Mesenchymal stem cell (in vitro differentiated cells and primary cell): Measurements from ENCODE around the gene DLEC1.
"Not testable (repeated sequence)": the region's sequence is repeated elsewhere in the genome, so short reads cannot be mapped to it uniquely, and the experiment has no call there.

Source experiments
- DNase-seq: peaks from one replicate; pipeline ENCODE4 v3.0.0-alpha.2; 2013
- H2AFZ ChIP-seq: one replicate; pipeline ENCODE4 v1.6.1; 2013; ENCODE audit warnings: low read depth, mild to moderate bottlenecking, control low read depth, inconsistent platforms, low read length, moderate library complexity
- H2AK5ac ChIP-seq: 2 replicates; pipeline ENCODE4 v1.6.1; 2013; ENCODE audit warnings: low read length, moderate library complexity, mild to moderate bottlenecking, inconsistent platforms; ENCODE audit not compliant: severe bottlenecking
- H2BK120ac ChIP-seq: one replicate; pipeline ENCODE4 v1.6.1; 2013; ENCODE audit warnings: low read depth, mild to moderate bottlenecking, inconsistent platforms, low read length, moderate library complexity
- H2BK12ac ChIP-seq, 2 experiments: one replicate each; pipeline ENCODE4 v1.6.1; 2013; ENCODE audit warnings: inconsistent platforms in 2 of 2, low read length in 2 of 2, mild to moderate bottlenecking in 2 of 2, moderate library complexity in 2 of 2, control low read depth in 1 of 2
- H2BK15ac ChIP-seq: one replicate; pipeline ENCODE4 v1.6.1; 2013; ENCODE audit warnings: mild to moderate bottlenecking, low read depth, inconsistent platforms; ENCODE audit not compliant: poor library complexity, severe bottlenecking
- H2BK5ac ChIP-seq: 2 replicates; pipeline ENCODE4 v1.6.1; 2013; ENCODE audit warnings: low read depth, mild to moderate bottlenecking, low read length, control low read depth, inconsistent platforms; ENCODE audit not compliant: poor library complexity, severe bottlenecking
- H3K14ac ChIP-seq, 2 experiments: one replicate each; pipeline ENCODE4 v1.6.1; 2013; ENCODE audit warnings: inconsistent platforms in 2 of 2, low read length in 2 of 2, control low read depth in 1 of 2, mild to moderate bottlenecking in 1 of 2, moderate library complexity in 1 of 2
- H3K18ac ChIP-seq, 2 experiments: one replicate each; pipeline ENCODE4 v1.6.1; 2013; ENCODE audit warnings: inconsistent platforms in 2 of 2, low read length in 2 of 2, control low read depth in 1 of 2, low read depth in 1 of 2, mild to moderate bottlenecking in 1 of 2
- H3K23ac ChIP-seq, 2 experiments: one replicate each; pipeline ENCODE4 v1.6.1; 2013; ENCODE audit warnings: inconsistent platforms in 2 of 2, low read length in 2 of 2, mild to moderate bottlenecking in 2 of 2, moderate library complexity in 2 of 2, control low read depth in 1 of 2
- H3K27ac ChIP-seq: 2 replicates; pipeline ENCODE4 v1.5.1; 2013; ENCODE audit warnings: mild to moderate bottlenecking, moderate library complexity, low read length, control low read depth, inconsistent platforms; ENCODE audit not compliant: poor library complexity, severe bottlenecking
- H3K27me3 ChIP-seq, 2 experiments: 2 replicates each; pipeline versions ENCODE4 v1.6.1 to v1.7.0; 2013; ENCODE audit warnings: low read length in 2 of 2, mild to moderate bottlenecking in 2 of 2, moderate library complexity in 2 of 2, control low read depth in 1 of 2, inconsistent platforms in 1 of 2; ENCODE audit not compliant: control insufficient read depth in 1 of 2, insufficient read depth in 1 of 2
- H3K36me3 ChIP-seq, 2 experiments: 2 replicates each; pipeline versions ENCODE4 v1.6.1 to v1.7.0; 2013; ENCODE audit warnings: low read length in 2 of 2, control low read depth in 1 of 2, inconsistent platforms in 1 of 2, low read depth in 1 of 2, mild to moderate bottlenecking in 1 of 2; ENCODE audit not compliant: insufficient read depth in 2 of 2, control insufficient read depth in 1 of 2
- H3K4ac ChIP-seq, 2 experiments: one replicate each; pipeline ENCODE4 v1.6.1; 2013; ENCODE audit warnings: inconsistent platforms in 2 of 2, low read length in 2 of 2, mild to moderate bottlenecking in 2 of 2, moderate library complexity in 2 of 2, control low read depth in 1 of 2, low read depth in 1 of 2
- H3K4me1 ChIP-seq: 2 replicates; pipeline ENCODE4 v1.6.1; 2013; ENCODE audit warnings: low read depth, low read length, control low read depth; ENCODE audit not compliant: control insufficient read depth, insufficient read depth
- H3K4me2 ChIP-seq: 2 replicates; pipeline ENCODE4 v1.6.1; 2013; ENCODE audit warnings: low read length, mild to moderate bottlenecking, inconsistent platforms; ENCODE audit not compliant: poor library complexity, severe bottlenecking
- H3K4me3 ChIP-seq, 2 experiments: 2 replicates each; pipeline versions ENCODE4 v1.5.1 to v1.7.0; 2013; ENCODE audit warnings: low read length in 2 of 2, mild to moderate bottlenecking in 2 of 2, control low read depth in 1 of 2, low read depth in 1 of 2; ENCODE audit not compliant: insufficient read depth in 1 of 2
- H3K79me1 ChIP-seq: replicated peaks from 2 replicates; pipeline ENCODE4 v1.6.1; 2013; ENCODE audit warnings: mild to moderate bottlenecking, control low read depth, low read length, inconsistent platforms; ENCODE audit not compliant: poor library complexity, severe bottlenecking
- H3K9ac ChIP-seq: 2 replicates; pipeline ENCODE4 v1.7.0; 2013; ENCODE audit warnings: mild to moderate bottlenecking, low read length, moderate library complexity
- H3K9me3 ChIP-seq: 2 replicates; pipeline ENCODE4 v1.7.0; 2013; ENCODE audit warnings: mild to moderate bottlenecking, low read length; ENCODE audit not compliant: control insufficient read depth
- H4K8ac ChIP-seq: one replicate; pipeline ENCODE4 v1.6.1; 2013; ENCODE audit warnings: inconsistent platforms, mild to moderate bottlenecking, low read length, moderate library complexity
- H4K91ac ChIP-seq: one replicate; pipeline ENCODE4 v1.6.1; 2013; ENCODE audit warnings: mild to moderate bottlenecking, low read length, inconsistent platforms
- WGBS: methylation state at CpG from one replicate; pipeline ENCODE4 v1.1.7; 2013; ENCODE audit warnings: mixed read lengths; 5-methylcytosine and 5-hydroxymethylcytosine counted together

DLEC1 gene

DNA sequence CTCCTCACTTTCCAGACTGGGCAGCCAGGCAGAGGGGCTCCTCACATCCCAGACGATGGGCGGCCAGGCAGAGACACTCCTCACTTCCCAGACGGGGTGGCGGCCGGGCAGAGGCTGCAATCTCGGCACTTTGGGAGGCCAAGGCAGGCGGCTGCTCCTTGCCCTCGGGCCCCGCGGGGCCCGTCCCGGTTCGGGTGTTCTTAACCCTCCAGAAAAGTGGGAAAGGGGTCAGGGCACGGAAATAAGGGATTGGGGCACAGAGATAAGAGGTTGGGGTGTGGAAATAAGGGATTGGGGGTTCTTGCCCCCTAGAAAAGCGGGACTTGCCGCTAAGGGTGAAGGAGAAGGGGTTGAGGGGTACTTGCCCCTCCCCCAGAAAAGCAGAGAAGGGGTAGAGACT lies 43.3 kb downstream of the DLEC1 start:
- H3K4me1 ChIP-seq, H2BK5ac ChIP-seq, H3K14ac ChIP-seq, H3K9ac ChIP-seq, H2BK15ac ChIP-seq, H4K8ac ChIP-seq, H2AFZ ChIP-seq, H3K79me1 ChIP-seq, H3K18ac ChIP-seq, H4K91ac ChIP-seq, DNase-seq, H3K4ac ChIP-seq, H3K36me3 ChIP-seq, H3K9me3 ChIP-seq, H3K27ac ChIP-seq, H3K23ac ChIP-seq, H2AK5ac ChIP-seq, H2BK12ac ChIP-seq, H3K4me2 ChIP-seq, H3K4me3 ChIP-seq, H2BK120ac ChIP-seq, H3K27me3 ChIP-seq: not testable (repeated sequence)
- WGBS: 93% methylated on average over 12 of the region's 16 CpGs

DNA sequence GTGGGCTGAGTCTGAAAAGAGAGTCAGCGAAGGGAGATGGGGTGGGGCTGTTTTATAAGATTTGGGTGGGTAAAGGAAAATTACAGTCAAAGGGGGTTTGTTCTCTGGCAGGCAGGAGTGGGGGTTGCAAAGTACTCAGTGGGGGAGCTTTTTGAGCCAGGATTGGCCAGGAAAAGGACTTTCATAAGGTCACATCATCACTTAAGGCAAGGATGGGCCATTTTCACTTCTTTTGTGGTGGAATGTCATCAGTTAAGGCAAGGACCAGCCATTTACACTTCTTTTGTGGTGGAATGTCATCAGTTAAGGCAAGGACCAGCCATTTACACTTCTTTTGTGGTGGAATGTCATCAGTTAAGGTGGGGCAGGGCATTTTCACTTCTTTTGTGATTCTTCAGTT lies 44.2 kb downstream of the DLEC1 start:
- H3K14ac ChIP-seq, H4K91ac ChIP-seq, H3K4ac ChIP-seq, H3K27ac ChIP-seq, H3K36me3 ChIP-seq, H2AFZ ChIP-seq, H3K9me3 ChIP-seq, H3K9ac ChIP-seq, H3K27me3 ChIP-seq, H3K23ac ChIP-seq, H2BK120ac ChIP-seq, H4K8ac ChIP-seq, H2AK5ac ChIP-seq, H3K4me2 ChIP-seq, H3K18ac ChIP-seq, H2BK5ac ChIP-seq, H2BK15ac ChIP-seq, H3K4me3 ChIP-seq, H3K79me1 ChIP-seq, H2BK12ac ChIP-seq, H3K4me1 ChIP-seq, DNase-seq: not testable (repeated sequence)
- no CpG with 5 or more reads among the region's 1 CpG for WGBS

DNA sequence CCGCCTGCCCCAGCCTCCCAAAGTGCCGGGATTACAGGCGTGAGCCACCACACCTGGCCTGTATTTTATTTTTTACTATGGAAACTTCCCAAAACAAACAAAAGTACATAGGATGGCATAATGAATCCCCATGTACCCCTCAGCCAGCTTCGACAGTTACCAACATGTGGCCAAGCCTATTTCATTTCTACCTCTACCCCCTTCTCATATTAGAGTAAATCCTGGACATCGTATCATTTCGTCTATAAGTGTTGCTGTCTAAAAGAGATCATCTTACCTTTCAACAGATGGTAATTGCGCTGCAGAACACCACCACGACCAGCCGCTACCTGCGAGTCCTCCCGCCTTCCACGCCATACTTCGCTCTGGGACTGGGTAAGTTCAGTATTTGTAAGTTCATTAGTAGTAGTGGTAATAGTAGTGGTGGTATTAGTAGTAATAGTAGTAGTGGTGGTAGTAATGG lies 44.9 kb downstream of the DLEC1 start:
- no peak overlapping the region for H3K4me2 ChIP-seq
- no peak overlapping the region for H3K9ac ChIP-seq
- no peak overlapping the region for H2BK120ac ChIP-seq
- H3K27ac ChIP-seq: no peak overlapping the region
- no peak overlapping the region for H2AK5ac ChIP-seq
- no peak overlapping the region for H2BK15ac ChIP-seq
- H3K36me3 ChIP-seq: no peaks in the 10 kb centered on the region
- H3K79me1 ChIP-seq: no peaks in the 10 kb centered on the region
- no peak overlapping the region for H3K4ac ChIP-seq
- no peak overlapping the region for H4K8ac ChIP-seq
- no peaks in the 10 kb centered on the region for H3K27me3 ChIP-seq
- no peaks in the 10 kb centered on the region for H3K4me1 ChIP-seq
- no peak overlapping the region for H3K23ac ChIP-seq
- WGBS: 94% methylated on average over 13 of the region's 13 CpGs
- H2BK5ac ChIP-seq: no peak overlapping the region
- peak overlapping the region in 1 of 2 experiments; percentile 9 for H3K4me3 ChIP-seq
- DNase-seq: no peak
- no peak overlapping the region for H4K91ac ChIP-seq
- no peak overlapping the region for H3K18ac ChIP-seq
- no peak overlapping the region for H2BK12ac ChIP-seq
- peaks cover 6% of the 10 kb centered on the region for H3K9me3 ChIP-seq
- H2AFZ ChIP-seq: no peak overlapping the region
- no peak overlapping the region for H3K14ac ChIP-seq

DNA sequence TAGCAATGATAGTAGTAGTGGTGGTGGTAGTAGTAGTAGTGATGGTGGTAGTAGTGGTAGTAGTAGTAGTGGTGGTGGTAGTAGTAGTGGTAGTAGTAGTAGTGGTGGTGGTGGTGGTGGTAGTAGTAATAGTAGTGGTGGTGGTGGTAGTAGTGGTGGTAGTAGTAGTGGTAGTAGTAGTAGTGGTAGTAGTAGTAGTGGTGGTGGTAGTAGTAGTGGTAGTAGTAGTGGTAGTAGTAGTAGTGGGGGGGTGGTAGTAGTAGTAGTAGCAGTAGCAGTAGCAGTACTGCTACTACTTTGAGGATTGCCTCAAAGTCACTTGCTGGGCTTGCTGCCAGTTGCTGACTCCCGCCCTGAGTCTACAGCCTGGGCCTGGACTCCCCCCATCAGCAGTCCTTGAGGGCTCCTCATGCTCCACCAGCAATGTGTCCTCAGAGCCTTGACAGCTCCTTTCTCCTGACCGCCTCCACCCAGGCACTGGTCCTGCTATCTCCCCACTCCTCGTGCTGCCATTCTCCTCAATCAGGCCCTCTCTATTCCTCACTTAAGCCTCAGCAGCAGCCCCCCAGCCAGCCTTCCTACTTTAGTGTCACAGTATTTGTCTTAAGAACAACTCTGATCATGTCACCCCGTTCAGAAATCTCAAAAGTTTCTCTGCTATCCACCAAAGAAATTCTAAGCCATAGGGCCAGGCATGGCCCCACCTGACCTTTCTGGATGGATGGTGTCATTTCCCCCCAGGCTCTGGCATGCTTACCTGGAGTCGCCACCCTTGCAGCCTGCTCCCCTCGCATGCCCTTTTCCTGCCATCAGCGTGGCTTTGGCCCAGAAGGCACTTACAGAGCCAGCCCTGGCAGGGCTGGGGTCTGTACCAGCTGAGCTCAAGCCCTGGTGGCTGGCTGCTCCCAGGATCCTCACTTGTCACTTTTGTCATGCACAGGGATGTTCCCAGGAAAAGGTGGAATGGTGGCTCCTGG lies 45.6 kb downstream of the DLEC1 start:
- no peak overlapping the region for H3K4me2 ChIP-seq
- DNase-seq: peak; percentile 33
- H3K4me1 ChIP-seq: no peaks in the 10 kb centered on the region
- H3K79me1 ChIP-seq: no peaks in the 10 kb centered on the region
- H2BK15ac ChIP-seq: no peak overlapping the region
- peak overlapping the region in 1 of 2 experiments; percentile 9 for H3K4me3 ChIP-seq
- no peak overlapping the region for H2BK12ac ChIP-seq
- no peaks in the 10 kb centered on the region for H3K36me3 ChIP-seq
- no peak overlapping the region for H3K4ac ChIP-seq
- H3K27ac ChIP-seq: no peak overlapping the region
- H3K9me3 ChIP-seq: peaks cover 6% of the 10 kb centered on the region
- H3K9ac ChIP-seq: no peak overlapping the region
- 92% methylated on average over 7 of the region's 7 CpGs for WGBS
- H3K14ac ChIP-seq: no peak overlapping the region
- H4K91ac ChIP-seq: no peak overlapping the region
- no peak overlapping the region for H3K23ac ChIP-seq
- no peak overlapping the region for H2AK5ac ChIP-seq
- H3K27me3 ChIP-seq: peaks cover 0 to 4% of the 10 kb centered on the region in 2 experiments
- no peak overlapping the region for H2BK5ac ChIP-seq
- no peak overlapping the region for H2BK120ac ChIP-seq
- no peak overlapping the region for H4K8ac ChIP-seq
- H3K18ac ChIP-seq: no peak overlapping the region
- no peak overlapping the region for H2AFZ ChIP-seq
